GM12878 (cell line): ENCODE data around the gene SLC1A7. TPM values are rescaled to one million over a fixed set of nuclear protein-coding genes. Genes with fewer than 3 reads are reported as not detected.

Source experiments
- CBX5 ChIP-seq: sonication (generic); IDR thresholded peaks from 2 replicates; pipeline ENCODE4 v1.6.1; 2016; ENCODE audit warnings: low read depth, moderate library complexity, mild to moderate bottlenecking, inconsistent platforms
- E2F4 ChIP-seq: IDR thresholded peaks from 2 replicates; pipeline ENCODE4 v1.6.1; 2012; ENCODE audit warnings: low read depth, low read length, improper control_type of control experiment
- EGR1 ChIP-seq, 2 experiments: IDR thresholded peaks; 1 replicate in 1 of 2; 2 replicates in 1 of 2; pipeline ENCODE4 v1.6.1; 2011 to 2012; ENCODE audit warnings: low read depth in 2 of 2, low read length in 2 of 2, borderline replicate concordance in 1 of 2, mild to moderate bottlenecking in 1 of 2, moderate library complexity in 1 of 2
- GATAD2B ChIP-seq: fragments of 450-650 bp; conservative IDR thresholded peaks from 2 replicates; pipeline ENCODE4 v1.6.1; 2017; ENCODE audit warnings: low read depth, mild to moderate bottlenecking, moderate library complexity
- LARP7 ChIP-seq: fragments of 450-650 bp; IDR thresholded peaks from 2 replicates; pipeline ENCODE4 v1.6.1; 2017; ENCODE audit warnings: mild to moderate bottlenecking
- SKIL ChIP-seq: fragments of 450-650 bp; IDR thresholded peaks from 2 replicates; pipeline ENCODE4 v1.6.1; 2017; ENCODE audit warnings: mild to moderate bottlenecking, low read depth, inconsistent platforms; ENCODE audit not compliant: poor library complexity, severe bottlenecking
- ZNF592 ChIP-seq: fragments of 450-650 bp; IDR thresholded peaks from 2 replicates; pipeline ENCODE4 v1.6.1; 2017; ENCODE audit warnings: mild to moderate bottlenecking, moderate library complexity
- polyA plus RNA-seq, 11 experiments: library from polyadenylated mRNA; depleted of rRNA in 4 of 11; unstranded in 6 of 11; stranded (reverse) in 5 of 11; fragments of >200 nt; fragmentation: Nextera tagmentation in 4 of 11; fragmentation: Illumina TruSeq in 1 of 11; extraction: Ambion mirVana in 4 of 11; extraction: Trizol in 1 of 11; gene quantifications; 1 replicate in 1 of 11; 2 replicates in 10 of 11; pipeline versions ENCODE4 v1.2.1 to v1.2.3, GENCODE V29; 2011 to 2016; ENCODE audit warnings: inconsistent platforms in 2 of 11, missing spikeins in 2 of 11, low read depth in 1 of 11
- total RNA-seq, 4 experiments: library from RNA; depleted of rRNA in 3 of 4; stranded (reverse); fragments of >200 nt in 3 of 4; fragmentation: Illumina TruSeq in 1 of 4; extraction: Trizol in 1 of 4; gene quantifications; 2 replicates each; pipeline versions ENCODE4 v1.2.1 to v1.2.3, GENCODE V29; 2013 to 2021

SLC1A7 gene
- total and polyA plus RNA-seq, 10 of the 15 experiments (the other 5 are each of a cell fraction or from before 2014, with no cell fraction given) = not detected

GRCh38 chr1:53156783-53157182 lies 14.3 kb upstream of the SLC1A7 start (continued):
- TF ChIP-seq ZNF592 = no peak
- no peak for TF ChIP-seq SKIL
- TF ChIP-seq E2F4 = no peak
- TF ChIP-seq EGR1 (IDR thresholded peaks at IDR 0.05; ENCODE audit: borderline replicate concordance in 1 of 2, low read depth in 2 of 2, low read length in 2 of 2) = no peak
- no peak for TF ChIP-seq GATAD2B
- no peak for TF ChIP-seq LARP7
- no peak for TF ChIP-seq CBX5
